MM.1S (cell line): Measurements from ENCODE around the gene STX8.

ENCODE experiments used
- DNase-seq: peaks from one replicate; pipeline ENCODE4 v3.0.0-alpha.2; 2015
- H2AFZ ChIP-seq: fragments of 300-600 bp; sonication (generic); 2 replicates; pipeline ENCODE4 v1.6.0; 2016; ENCODE audit warnings: antibody characterized with exemption, low read length
- H3F3A ChIP-seq: fragments of 300-600 bp; sonication (generic); 2 replicates; pipeline ENCODE4 v1.6.1; 2016; ENCODE audit warnings: mild to moderate bottlenecking, antibody characterized with exemption, low read length, moderate library complexity, mixed read lengths; ENCODE audit not compliant: insufficient read depth
- H3K27ac ChIP-seq: fragments of 300-600 bp; sonication (generic); 2 replicates; pipeline ENCODE4 v1.5.1; 2016; ENCODE audit warnings: mild to moderate bottlenecking, low read length
- H3K27me3 ChIP-seq: fragments of 300-600 bp; sonication (generic); replicated peaks from 2 replicates; pipeline ENCODE4 v1.6.0; 2016; ENCODE audit warnings: low read length; ENCODE audit not compliant: insufficient read depth
- H3K36me3 ChIP-seq: fragments of 300-600 bp; sonication (generic); replicated peaks from 2 replicates; pipeline ENCODE4 v1.6.1; 2016; ENCODE audit warnings: mild to moderate bottlenecking, low read length, mixed read lengths; ENCODE audit not compliant: insufficient read depth
- H3K4me1 ChIP-seq: fragments of 300-600 bp; sonication (generic); 2 replicates; pipeline ENCODE4 v1.6.1; 2016; ENCODE audit warnings: low read length, mixed read lengths
- H3K4me2 ChIP-seq: fragments of 300-600 bp; sonication (generic); 2 replicates; pipeline ENCODE4 v1.6.0; 2016; ENCODE audit warnings: low read depth, low read length
- H3K4me3 ChIP-seq: fragments of 300-600 bp; sonication (generic); 2 replicates; pipeline ENCODE4 v1.5.1; 2016; ENCODE audit warnings: low read length, mixed read lengths
- H3K79me2 ChIP-seq: fragments of 300-600 bp; sonication (generic); 2 replicates; pipeline ENCODE4 v1.6.1; 2016; ENCODE audit warnings: mixed run types, low read length, mixed read lengths
- H3K9ac ChIP-seq: fragments of 300-600 bp; sonication (generic); 2 replicates; pipeline ENCODE4 v1.6.1; 2016; ENCODE audit warnings: low read length, mixed read lengths
- H3K9me2 ChIP-seq: fragments of 300-600 bp; sonication (generic); replicated peaks from 2 replicates; pipeline ENCODE4 v1.6.1; 2016; ENCODE audit warnings: mild to moderate bottlenecking, low read length, mixed read lengths; ENCODE audit not compliant: insufficient read depth
- H3K9me3 ChIP-seq: fragments of 300-600 bp; sonication (generic); replicated peaks from 2 replicates; pipeline ENCODE4 v1.6.1; 2016; ENCODE audit warnings: mild to moderate bottlenecking, low read length, mixed read lengths; ENCODE audit not compliant: insufficient read depth
- H4K20me1 ChIP-seq: fragments of 300-600 bp; sonication (generic); 2 replicates; pipeline ENCODE4 v1.6.1; 2016; ENCODE audit warnings: mild to moderate bottlenecking, low read length, moderate library complexity, mixed read lengths; ENCODE audit not compliant: insufficient read depth
- EZH2 ChIP-seq: fragments of 300-600 bp; sonication (generic); optimal IDR thresholded peaks from 2 replicates; pipeline ENCODE3; 2017; ENCODE audit warnings: low read depth, mild to moderate bottlenecking, antibody characterized with exemption, low read length, mixed read lengths
- EZH2phosphoT487 ChIP-seq: fragments of 300-600 bp; sonication (generic); IDR thresholded peaks from 2 replicates; pipeline ENCODE4 v1.6.1; 2018; ENCODE audit warnings: antibody characterized with exemption, low read length
- TF ChIP-seq, protein P1 (sequence below): fragments of 300-600 bp; sonication (generic); IDR thresholded peaks from 2 replicates; pipeline ENCODE4 v1.5.1; 2016; ENCODE audit warnings: antibody characterized with exemption, low read length, mixed read lengths

Gene STX8

DNA sequence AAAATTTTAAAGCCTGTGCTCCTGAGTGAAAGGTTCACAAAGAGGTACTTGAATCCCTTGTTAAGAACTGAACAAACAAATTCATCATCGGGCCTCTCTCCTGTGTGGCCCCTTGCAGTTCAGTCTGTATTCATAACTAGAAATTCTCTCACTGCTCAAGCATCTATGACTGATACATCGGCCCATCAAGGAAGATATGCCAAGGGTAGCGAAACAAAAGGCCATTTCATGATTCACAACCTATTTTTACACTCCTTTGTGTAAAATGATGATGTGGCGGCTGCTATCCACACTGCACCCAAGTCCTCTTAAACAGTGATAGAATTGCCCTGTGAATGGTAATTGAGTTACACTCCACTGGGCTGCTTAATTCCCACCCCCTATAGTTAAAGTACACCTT lies 204.6 kb downstream of the STX8 start:
- no peak overlapping the region for H2AFZ ChIP-seq
- H4K20me1 ChIP-seq: no peaks in the 10 kb centered on the region
- no peaks in the 10 kb centered on the region for H3K4me1 ChIP-seq
- H3K9me2 ChIP-seq: no peaks in the 10 kb centered on the region
- no peak overlapping the region for H3K27ac ChIP-seq
- no peaks in the 10 kb centered on the region for H3K36me3 ChIP-seq
- no peak for DNase-seq
- H3K9me3 ChIP-seq: no peaks in the 10 kb centered on the region
- no peaks in the 10 kb centered on the region for H3K27me3 ChIP-seq
- no peak overlapping the region for H3K4me3 ChIP-seq
- no peak overlapping the region for H3K4me2 ChIP-seq
- TF ChIP-seq EZH2 (no peak), EZH2phosphoT487 (no peak)
- no peaks in the 10 kb centered on the region for H3K79me2 ChIP-seq
- no peak overlapping the region for H3K9ac ChIP-seq
- no peaks in the 10 kb centered on the region for H3F3A ChIP-seq

DNA sequence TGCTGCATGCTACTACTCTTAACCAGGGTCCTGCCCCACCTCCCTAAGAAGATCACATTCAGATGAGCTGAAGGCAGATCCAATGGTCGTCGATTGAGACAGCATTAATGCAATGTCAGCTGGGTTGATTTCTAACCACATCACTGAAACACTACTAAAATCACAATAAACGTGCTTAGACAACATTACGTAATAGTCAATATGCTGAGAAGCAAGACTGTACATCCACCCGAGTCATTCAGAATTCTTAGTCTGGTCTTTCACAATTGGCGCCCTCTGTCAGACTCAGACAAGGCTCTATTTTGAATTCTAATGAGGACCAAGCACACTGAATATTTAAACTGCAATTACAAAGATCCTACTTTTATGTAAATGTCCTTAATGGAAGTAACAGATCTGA lies 205.2 kb downstream of the STX8 start:
- Histone ChIP-seq H2AFZ (no peak overlapping the region), H3K36me3 (no peaks in the 10 kb centered on the region), H3F3A (no peaks in the 10 kb centered on the region), H3K4me1 (no peaks in the 10 kb centered on the region), H3K4me2 (no peak overlapping the region), H3K27me3 (no peaks in the 10 kb centered on the region), H3K9me3 (no peaks in the 10 kb centered on the region), H3K9me2 (no peaks in the 10 kb centered on the region), H3K9ac (no peak overlapping the region), H3K79me2 (no peaks in the 10 kb centered on the region), H3K27ac (no peak overlapping the region), H4K20me1 (no peaks in the 10 kb centered on the region), H3K4me3 (no peak overlapping the region)
- TF ChIP-seq, protein P1, sequence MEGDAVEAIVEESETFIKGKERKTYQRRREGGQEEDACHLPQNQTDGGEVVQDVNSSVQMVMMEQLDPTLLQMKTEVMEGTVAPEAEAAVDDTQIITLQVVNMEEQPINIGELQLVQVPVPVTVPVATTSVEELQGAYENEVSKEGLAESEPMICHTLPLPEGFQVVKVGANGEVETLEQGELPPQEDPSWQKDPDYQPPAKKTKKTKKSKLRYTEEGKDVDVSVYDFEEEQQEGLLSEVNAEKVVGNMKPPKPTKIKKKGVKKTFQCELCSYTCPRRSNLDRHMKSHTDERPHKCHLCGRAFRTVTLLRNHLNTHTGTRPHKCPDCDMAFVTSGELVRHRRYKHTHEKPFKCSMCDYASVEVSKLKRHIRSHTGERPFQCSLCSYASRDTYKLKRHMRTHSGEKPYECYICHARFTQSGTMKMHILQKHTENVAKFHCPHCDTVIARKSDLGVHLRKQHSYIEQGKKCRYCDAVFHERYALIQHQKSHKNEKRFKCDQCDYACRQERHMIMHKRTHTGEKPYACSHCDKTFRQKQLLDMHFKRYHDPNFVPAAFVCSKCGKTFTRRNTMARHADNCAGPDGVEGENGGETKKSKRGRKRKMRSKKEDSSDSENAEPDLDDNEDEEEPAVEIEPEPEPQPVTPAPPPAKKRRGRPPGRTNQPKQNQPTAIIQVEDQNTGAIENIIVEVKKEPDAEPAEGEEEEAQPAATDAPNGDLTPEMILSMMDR: no peak
- no peak for DNase-seq

DNA sequence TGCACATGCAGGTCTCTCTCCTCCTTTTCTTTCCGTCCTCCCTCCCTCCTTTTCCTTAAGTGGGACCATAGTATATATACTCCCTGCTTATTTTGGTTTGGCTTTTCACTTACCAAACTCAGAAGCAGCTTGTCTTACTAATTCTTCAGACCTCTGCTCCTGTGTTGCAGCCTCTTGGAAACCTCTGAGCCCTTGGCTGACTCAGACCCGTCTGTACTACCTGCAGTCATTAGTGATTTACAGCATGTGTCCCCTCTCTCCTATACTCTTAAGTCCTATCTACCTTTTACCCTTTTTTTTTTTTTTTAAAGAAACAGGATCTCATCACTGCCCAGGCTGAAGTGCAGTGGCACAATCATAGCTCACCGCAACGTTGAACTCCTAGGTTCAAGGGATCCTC lies 207.0 kb downstream of the STX8 start:
- H3K9ac ChIP-seq: no peak overlapping the region

DNA sequence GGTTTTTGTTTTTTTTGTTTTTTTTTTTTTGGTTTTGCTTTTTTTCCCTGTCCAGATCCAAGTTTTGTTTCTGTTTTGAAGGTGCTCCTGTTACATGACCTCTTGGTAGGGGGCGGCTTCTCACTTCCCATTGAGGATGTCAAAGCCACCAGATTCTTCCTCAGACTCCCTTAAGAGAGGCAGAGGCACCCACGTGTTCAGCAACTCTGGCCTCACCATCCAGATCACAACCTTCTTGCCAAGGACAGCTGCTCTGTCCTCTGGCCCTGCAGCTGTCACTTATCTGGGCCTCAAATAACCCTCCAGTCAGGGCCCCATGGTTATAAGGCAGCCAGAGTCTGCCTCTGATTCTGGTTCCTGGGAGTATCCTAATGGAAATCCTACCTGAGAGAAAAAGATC lies 208.5 kb downstream of the STX8 start:
- Histone ChIP-seq H2AFZ (no peak overlapping the region), H4K20me1 (no peaks in the 10 kb centered on the region), H3K36me3 (no peaks in the 10 kb centered on the region), H3K4me1 (no peaks in the 10 kb centered on the region), H3F3A (no peaks in the 10 kb centered on the region), H3K9ac (no peak overlapping the region), H3K9me2 (no peaks in the 10 kb centered on the region), H3K4me3 (no peak overlapping the region), H3K79me2 (no peaks in the 10 kb centered on the region), H3K9me3 (no peaks in the 10 kb centered on the region), H3K4me2 (no peak overlapping the region), H3K27ac (no peak overlapping the region), H3K27me3 (no peaks in the 10 kb centered on the region)
- TF ChIP-seq, protein P1: no peak
- TF ChIP-seq EZH2phosphoT487 (no peak), EZH2 (no peak)
- no peak for DNase-seq

More for the DNA sequence above, 207.0 kb downstream of the STX8 start:
- Histone ChIP-seq H4K20me1 (no peaks in the 10 kb centered on the region), H3K4me3 (no peak overlapping the region), H3K4me2 (no peak overlapping the region), H2AFZ (no peak overlapping the region), H3K36me3 (no peaks in the 10 kb centered on the region), H3F3A (no peaks in the 10 kb centered on the region), H3K27me3 (no peaks in the 10 kb centered on the region), H3K9me2 (no peaks in the 10 kb centered on the region), H3K9me3 (no peaks in the 10 kb centered on the region), H3K79me2 (no peaks in the 10 kb centered on the region), H3K27ac (no peak overlapping the region), H3K4me1 (no peaks in the 10 kb centered on the region)
- DNase-seq: no peak
- no peak for TF ChIP-seq EZH2
- TF ChIP-seq, protein P1: no peak
- TF ChIP-seq EZH2phosphoT487: no peak
